ENCODE data around the gene PDLIM4.

Gene PDLIM4

DNA sequence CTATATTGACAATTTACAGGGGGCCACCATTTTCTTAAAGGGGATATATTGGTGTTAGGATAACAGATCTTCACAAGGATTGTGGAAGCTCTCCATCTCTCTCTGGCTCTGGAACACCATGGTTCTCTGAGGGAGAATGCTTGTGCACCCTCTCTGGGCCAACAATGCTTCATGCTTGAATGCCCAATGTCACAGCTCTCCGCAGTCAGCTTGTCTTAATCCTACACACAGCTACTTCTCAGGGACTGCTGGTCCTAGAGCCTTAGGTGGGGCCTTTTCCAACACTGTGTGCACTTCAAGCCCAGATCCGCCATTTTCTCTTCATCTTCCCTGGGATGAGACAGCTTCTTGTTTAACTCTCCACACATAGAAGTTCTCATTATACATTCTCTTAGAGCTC lies 6.9 kb upstream of the PDLIM4 start:
- FAIRE-seq (no peak), DNase-seq (ENCODE audit: insufficient read length, low spot score) (no peak)

- DNase-seq (ENCODE audit: insufficient read length, low spot score) (no peak), FAIRE-seq (no peak)
Measured at GRCh38 chr5:132251220-132251725, 6.2 kb upstream of the PDLIM4 start.

- DNase-seq (ENCODE audit: insufficient read length, low spot score) (no peak), FAIRE-seq (no peak)
Measured at GRCh38 chr5:132253008-132253441, 4.5 kb upstream of the PDLIM4 start.

- DNase-seq (ENCODE audit: insufficient read length, low spot score): no peak
- no peak for FAIRE-seq
Measured at GRCh38 chr5:132253452-132254320, 3.8 kb upstream of the PDLIM4 start.

DNA sequence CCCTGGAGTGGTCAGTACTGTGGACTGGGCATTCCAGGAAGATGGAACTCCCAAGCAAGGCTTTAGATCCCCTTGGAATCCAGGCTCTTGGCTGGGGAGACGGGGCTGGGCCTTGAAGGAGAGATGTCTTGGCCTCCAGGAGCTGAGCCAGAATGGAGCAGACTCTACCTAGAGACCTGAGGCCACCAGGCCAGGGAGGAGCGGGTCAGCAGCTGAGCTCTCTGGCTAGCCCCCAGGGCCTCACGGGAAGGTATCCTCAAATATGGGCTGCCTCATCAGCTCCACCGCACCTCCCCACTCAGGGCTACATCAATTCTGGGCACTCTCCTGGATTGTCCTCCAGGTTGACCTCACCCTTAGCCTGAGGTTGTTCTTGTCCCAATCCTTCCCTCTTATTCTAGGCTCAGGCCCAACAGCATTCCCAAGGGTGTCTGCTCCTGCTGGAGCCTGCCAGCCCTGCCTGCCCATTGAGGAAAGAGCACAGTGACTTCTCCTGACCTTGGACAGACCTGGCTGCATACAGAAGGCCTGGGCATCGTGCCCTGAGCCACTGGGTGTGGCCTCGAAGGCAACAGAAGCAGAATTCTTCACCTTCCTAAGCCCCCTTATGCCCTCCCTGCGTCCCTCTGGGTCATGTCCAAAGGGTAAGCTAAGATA lies 3.0 kb upstream of the PDLIM4 start:
- FAIRE-seq (no peak), DNase-seq (ENCODE audit: insufficient read length, low spot score) (no peak)

DNA sequence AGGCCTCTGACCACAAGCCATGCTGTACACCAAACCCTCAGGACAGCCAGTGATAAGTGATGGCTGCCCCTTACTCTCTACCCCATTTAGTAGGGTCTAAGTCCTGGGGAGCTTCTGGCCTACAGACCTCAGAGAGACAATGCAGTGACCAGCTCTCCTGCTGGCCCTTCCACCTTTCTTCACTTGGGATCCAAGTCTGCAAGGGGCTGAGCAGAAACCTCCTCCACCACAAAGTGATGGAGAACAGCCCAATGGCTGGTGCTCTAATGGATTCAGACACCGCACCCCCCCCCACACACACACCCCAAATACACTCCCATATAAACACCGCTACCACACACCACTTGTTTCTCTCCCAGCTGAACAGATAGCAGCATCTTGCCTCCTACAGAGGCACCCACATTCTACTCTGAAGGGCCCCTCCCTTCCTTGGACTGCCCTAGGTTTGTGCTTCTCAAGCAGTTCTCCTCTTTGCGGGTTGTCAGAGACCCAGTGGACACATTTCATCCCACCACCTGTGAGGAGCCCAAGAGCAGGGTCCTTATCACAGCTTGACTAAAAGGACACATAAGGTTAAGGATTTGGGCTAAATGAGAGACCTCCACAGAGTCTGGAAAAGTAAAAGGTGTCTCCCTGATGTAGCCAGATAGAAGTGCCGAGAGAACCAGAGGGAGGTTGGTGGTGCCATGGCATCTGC lies 1.3 kb upstream of the PDLIM4 start:
- FAIRE-seq (no peak), DNase-seq (ENCODE audit: insufficient read length, low spot score) (no peak)

- DNase-seq (ENCODE audit: insufficient read length, low spot score) (no peak), FAIRE-seq (no peak)
Measured at GRCh38 chr5:132256783-132257130, 739 bp upstream of the PDLIM4 start.

DNA sequence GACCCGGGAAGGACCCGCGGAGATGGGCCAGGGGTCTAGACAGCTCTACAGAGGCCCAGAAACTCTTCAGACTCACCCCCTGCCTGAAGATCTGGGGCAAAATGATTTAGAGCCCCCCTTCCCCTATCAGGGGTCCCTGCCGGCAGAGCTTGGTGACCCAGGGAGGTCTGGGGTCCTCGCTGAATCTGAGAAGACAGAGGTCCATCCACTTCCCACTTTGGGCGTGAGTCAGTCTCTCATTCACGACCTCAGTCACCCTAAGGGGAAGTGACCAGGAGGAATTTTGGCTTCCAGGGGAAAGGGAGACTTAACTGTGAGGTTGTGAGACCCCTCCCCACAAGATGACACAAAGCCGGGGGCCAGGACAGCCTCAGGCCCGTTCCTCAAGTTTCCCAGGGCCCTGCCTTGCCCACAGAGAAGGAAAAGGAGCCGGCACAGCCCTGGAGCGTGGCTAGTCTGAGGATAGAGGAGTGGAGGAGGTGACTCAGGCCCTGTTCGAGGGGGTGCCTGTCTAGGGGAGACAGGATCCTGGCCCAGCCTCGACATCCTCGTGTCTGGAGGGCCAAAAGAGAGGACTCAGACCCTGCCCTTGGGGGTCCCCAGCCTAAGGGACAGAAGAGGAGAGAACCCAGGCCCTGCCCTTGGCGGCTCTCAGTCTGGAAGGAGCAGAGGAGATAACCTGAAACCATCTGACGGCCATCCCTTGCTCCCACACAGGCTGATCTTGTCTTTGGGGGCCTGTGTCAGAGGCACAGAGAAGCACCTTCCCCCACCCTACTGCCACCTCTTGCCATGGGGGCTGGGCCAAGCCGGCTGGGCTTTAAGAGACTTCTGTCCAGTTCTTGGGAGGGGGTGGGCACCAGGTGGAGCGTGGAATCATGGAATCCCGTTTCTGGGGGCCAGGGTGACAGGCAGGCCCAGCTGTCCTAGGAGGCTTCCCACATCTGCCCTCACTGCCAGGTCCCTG lies 889 bp downstream of the PDLIM4 start:
- FAIRE-seq (no peak), DNase-seq (ENCODE audit: insufficient read length, low spot score) (no peak)

- no peak for DNase-seq (ENCODE audit: insufficient read length, low spot score)
- no peak for FAIRE-seq
Measured at GRCh38 chr5:132259069-132259851, 1.8 kb downstream of the PDLIM4 start.

- DNase-seq (ENCODE audit: insufficient read length, low spot score): no peak
- FAIRE-seq: no peak
Measured at GRCh38 chr5:132260051-132260450, 2.6 kb downstream of the PDLIM4 start.

DNA sequence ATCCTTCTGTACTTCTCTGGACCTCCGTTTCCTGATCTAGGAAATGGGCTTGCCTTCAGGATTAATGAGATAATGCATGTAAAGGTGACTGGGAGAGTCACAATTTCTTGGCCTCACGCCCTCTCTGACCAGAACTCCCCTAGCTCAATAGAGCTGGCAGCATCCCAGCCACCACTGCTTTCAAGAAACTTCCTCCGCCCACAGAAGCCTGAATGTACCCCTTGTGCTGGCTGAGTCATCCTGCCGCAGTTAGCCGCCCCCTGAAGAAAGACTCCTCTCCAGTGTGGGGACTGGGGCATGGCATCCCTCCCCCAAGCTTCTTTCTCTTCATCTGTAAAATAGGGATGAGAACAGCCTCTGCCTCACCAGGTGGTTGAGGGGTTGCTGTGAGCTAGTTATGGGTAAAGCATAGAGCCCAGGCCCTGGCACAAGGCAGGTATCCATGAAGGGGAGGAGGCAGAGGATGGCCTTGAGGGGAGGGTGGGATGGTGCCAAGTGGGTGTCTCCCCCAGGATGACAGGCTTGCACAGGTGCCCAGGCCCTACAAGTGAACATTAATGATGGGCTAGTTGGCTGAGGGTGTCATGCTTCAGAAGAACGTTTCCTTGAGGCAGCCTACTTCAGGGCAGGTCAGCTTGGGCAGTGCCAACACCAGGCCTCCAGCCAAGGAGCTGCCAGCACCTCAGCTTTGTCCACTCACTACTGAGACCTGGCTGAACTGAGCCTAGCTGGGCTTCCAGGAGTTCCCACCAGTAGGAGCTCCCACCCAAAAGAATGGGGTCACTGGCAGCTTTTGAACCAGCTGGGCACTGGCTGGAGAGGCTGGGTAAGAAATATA lies 3.4 kb downstream of the PDLIM4 start:
- no peak for DNase-seq (ENCODE audit: insufficient read length, low spot score)
- no peak for FAIRE-seq

DNA sequence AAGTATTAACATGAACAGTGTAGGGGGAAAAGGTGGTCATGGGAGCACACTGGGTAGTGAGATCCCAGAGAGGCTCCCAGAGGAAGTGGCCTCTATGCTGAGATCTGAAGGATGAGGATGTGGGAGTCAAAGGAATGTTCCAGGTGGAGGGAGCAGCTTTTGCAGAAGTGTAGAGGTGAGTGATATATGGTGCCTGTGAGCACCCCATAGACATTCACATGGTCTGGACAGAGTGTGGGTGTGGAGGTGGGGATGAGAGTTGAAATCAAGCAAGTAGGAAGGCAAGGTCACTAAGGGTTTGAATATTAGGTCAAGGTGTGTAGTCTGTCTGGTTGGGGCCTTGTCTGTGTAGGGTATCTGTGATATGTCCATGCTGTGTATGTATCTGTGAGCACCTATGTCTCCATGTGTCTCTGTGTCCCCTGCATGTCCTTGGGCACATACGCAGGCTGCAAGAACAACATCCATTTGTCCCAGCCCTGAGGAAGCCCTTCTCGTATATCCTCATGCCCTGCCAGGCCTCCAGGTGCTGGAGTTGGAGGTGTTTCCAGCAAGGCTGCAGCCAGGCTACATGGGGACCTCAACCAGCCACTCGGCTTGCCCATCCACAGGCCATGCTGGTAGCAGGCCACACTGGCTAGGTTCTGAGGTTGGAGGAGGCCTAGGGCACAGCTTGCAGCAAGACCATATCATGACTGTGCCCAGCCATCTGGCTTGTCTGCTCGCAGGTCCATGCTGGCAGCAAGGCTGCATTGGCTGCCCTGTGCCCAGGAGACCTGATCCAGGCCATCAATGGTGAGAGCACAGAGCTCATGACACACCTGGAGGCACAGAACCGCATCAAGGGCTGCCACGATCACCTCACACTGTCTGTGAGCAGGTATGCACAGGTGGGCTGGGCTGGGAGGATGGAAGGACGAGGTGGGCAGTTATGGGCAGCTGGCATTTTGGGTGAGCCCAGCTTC lies 4.7 kb downstream of the PDLIM4 start:
- no peak for DNase-seq (ENCODE audit: insufficient read length, low spot score)

GRCh38 chr5:132262882-132263547 lies 5.5 kb downstream of the PDLIM4 start:
- no peak for FAIRE-seq
- no peak for DNase-seq (ENCODE audit: insufficient read length, low spot score)

More for the DNA sequence above, 4.7 kb downstream of the PDLIM4 start:
- FAIRE-seq: no peak

DNA sequence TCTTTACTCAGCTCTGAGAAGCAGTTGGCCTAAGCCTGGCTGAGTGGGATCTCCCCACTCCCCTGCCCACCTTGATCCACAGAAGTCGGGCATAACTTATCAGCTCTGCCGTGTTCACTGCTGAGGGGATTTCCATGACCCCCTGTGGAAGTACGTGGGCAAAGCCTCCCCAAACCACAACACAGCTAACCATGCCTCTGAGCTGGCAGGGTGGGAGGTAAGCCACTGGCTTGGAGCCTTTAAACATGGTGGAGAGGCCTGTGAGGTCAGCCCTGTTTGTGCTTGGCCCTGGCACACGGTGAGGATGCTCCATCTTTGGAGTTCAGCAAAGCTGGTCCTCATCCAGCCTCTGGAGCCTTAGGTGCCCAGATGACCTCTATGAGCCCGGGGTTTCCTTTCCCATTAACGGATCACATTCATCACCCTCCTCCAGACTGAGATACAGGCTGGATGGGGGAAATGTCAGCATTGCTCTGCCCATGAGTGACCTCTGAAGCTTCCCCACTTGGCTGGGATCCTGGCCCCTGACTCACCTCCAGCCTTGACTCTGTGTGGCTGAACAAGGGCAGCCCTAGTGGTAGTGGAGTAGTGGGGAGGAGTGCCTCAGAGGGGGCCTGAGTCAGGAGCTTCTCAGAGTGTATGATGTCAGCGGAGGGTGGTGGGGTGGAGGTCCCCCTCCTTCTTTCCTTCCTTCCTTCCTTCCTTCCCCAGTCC lies 6.2 kb downstream of the PDLIM4 start:
- no peak for DNase-seq (ENCODE audit: insufficient read length, low spot score)
- no peak for FAIRE-seq

GRCh38 chr5:132264546-132265335 lies 7.2 kb downstream of the PDLIM4 start:
- FAIRE-seq (no peak), DNase-seq (ENCODE audit: insufficient read length, low spot score) (no peak)
